Measurements from ENCODE around the gene TMEM239. TPM values are rescaled to one million over a fixed set of nuclear protein-coding genes. Genes with fewer than 3 reads are reported as not detected.
"Not testable (repeated sequence)": the region's sequence is repeated elsewhere in the genome, so short reads cannot be mapped to it uniquely, and the experiment has no call there.

The TMEM239 gene
- total RNA-seq (2022): not detected in 2 replicates
- not detected for Bru-seq, nascent RNA
- BruChase-seq, experiment 1, labeled RNA remaining after a 6-hour chase: percentile 11 among the genes with signal in this experiment
- not detected for BruChase-seq, experiment 2, labeled RNA remaining after a 2-hour chase
- long read RNA-seq: 0 reads

- Mint-ChIP-seq H3K9me3 (ENCODE audit: low read depth, unreplicated experiment) (no peaks in the 10 kb centered on the region), H3K27me3 (ENCODE audit: unreplicated experiment) (peaks cover 65% of the 10 kb centered on the region), H3K27ac (ENCODE audit: unreplicated experiment) (no peak within 1 kb of the TSS), H3K4me3 (ENCODE audit: low read depth, unreplicated experiment) (no peak within 1 kb of the TSS), H3K36me3 (ENCODE audit: insufficient read depth, unreplicated experiment) (no peaks in the 10 kb centered on the region), H3K4me1 (ENCODE audit: low read depth, unreplicated experiment) (no peaks in the 10 kb centered on the region)
- DNase-seq: no peak
- BruUV-seq (replicated peaks): no TSS peak
- CTCF ChIA-PET: no interaction called here
- intact Hi-C loops (cut with micrococcal nuclease; ENCODE audit: unreplicated experiment): no loop called here
- no peak for TF ChIP-seq CTCF (IDR thresholded peaks at IDR 0.05; ENCODE audit: unreplicated experiment)
These were observed at the start of gene TMEM239 for GRCh38 chr20:2816030-2816582. TMEM239 (plus strand) TSS chr20:2816364; CDS start chr20:2816555, 191 bp downstream.

GRCh38 chr20:2767768-2768631 lies 48.2 kb upstream of the TMEM239 start:
- DNase-seq: peak; percentile 71
- no peak overlapping the region for H3K27ac Mint-ChIP-seq (ENCODE audit: unreplicated experiment)
- BruUV-seq (replicated peaks): no TSS peak
- CTCF ChIA-PET: interaction anchor here (1.3 kb wide), 1 partner anchor 84 kb away, joined by 3 read pairs; no protein-coding TSS in a partner anchor
- peaks cover 14% of the 10 kb centered on the region for H3K4me1 Mint-ChIP-seq (ENCODE audit: low read depth, unreplicated experiment)
- intact Hi-C loops (cut with micrococcal nuclease; ENCODE audit: unreplicated experiment): no loop called here
- TF ChIP-seq CTCF (IDR thresholded peaks at IDR 0.05; ENCODE audit: unreplicated experiment): no peak
- H3K27me3 Mint-ChIP-seq (ENCODE audit: unreplicated experiment): peaks cover 13% of the 10 kb centered on the region
- H3K4me3 Mint-ChIP-seq (ENCODE audit: low read depth, unreplicated experiment): no peak overlapping the region
- no peaks in the 10 kb centered on the region for H3K36me3 Mint-ChIP-seq (ENCODE audit: insufficient read depth, unreplicated experiment)
- H3K9me3 Mint-ChIP-seq (ENCODE audit: low read depth, unreplicated experiment): no peaks in the 10 kb centered on the region

GRCh38 chr20:2768632-2769015 lies 47.5 kb upstream of the TMEM239 start:
- CTCF ChIA-PET: interaction anchor here (1.3 kb wide), 1 partner anchor 84 kb away, joined by 3 read pairs; no protein-coding TSS in a partner anchor
- DNase-seq: no peak
- BruUV-seq (replicated peaks): no TSS peak
- intact Hi-C loops (cut with micrococcal nuclease; ENCODE audit: unreplicated experiment): no loop called here
- Mint-ChIP-seq H3K36me3 (ENCODE audit: insufficient read depth, unreplicated experiment) (no peaks in the 10 kb centered on the region), H3K27me3 (ENCODE audit: unreplicated experiment) (peaks cover 10% of the 10 kb centered on the region), H3K4me1 (ENCODE audit: low read depth, unreplicated experiment) (peaks cover 14% of the 10 kb centered on the region), H3K4me3 (ENCODE audit: low read depth, unreplicated experiment) (no peak overlapping the region), H3K27ac (ENCODE audit: unreplicated experiment) (no peak overlapping the region), H3K9me3 (ENCODE audit: low read depth, unreplicated experiment) (no peaks in the 10 kb centered on the region)
- TF ChIP-seq CTCF (IDR thresholded peaks at IDR 0.05; ENCODE audit: unreplicated experiment): no peak

- H3K4me1 Mint-ChIP-seq (ENCODE audit: low read depth, unreplicated experiment): peaks cover 14% of the 10 kb centered on the region
- CTCF ChIA-PET; H3K9me3 Mint-ChIP-seq (ENCODE audit: low read depth, unreplicated experiment); H3K27ac Mint-ChIP-seq (ENCODE audit: unreplicated experiment); intact Hi-C loops (cut with micrococcal nuclease; ENCODE audit: unreplicated experiment); H3K4me3 Mint-ChIP-seq (ENCODE audit: low read depth, unreplicated experiment); H3K36me3 Mint-ChIP-seq (ENCODE audit: insufficient read depth, unreplicated experiment); DNase-seq; BruUV-seq (replicated peaks); H3K27me3 Mint-ChIP-seq (ENCODE audit: unreplicated experiment): not testable (repeated sequence)
These were observed 46.1 kb upstream of the TMEM239 start for GRCh38 chr20:2770091-2770490.
